HT1080 (cell line): Measurements from ENCODE around the gene SCUBE1. TPM values are rescaled to one million over a fixed set of nuclear protein-coding genes. Genes with fewer than 3 reads are reported as not detected.
A peak's percentile ranks its signal among the peaks of the same experiment; 100 is the strongest.
"Not testable (repeated sequence)": the region's sequence is repeated elsewhere in the genome, so short reads cannot be mapped to it uniquely, and the experiment has no call there.

Experiments used
- DNase-seq: peaks from one replicate; pipeline ENCODE4 v3.0.0-alpha.2; 2015; ENCODE audit warnings: low read depth
- total RNA-seq: library from RNA; depleted of rRNA; stranded (reverse); fragments of >200 nt; shearing (Covaris generic); gene quantifications from 2 replicates; pipeline ENCODE4 v1.2.3, GENCODE V29; 2014

The SCUBE1 gene
- total RNA-seq, 1 experiment from 2014 or later, result 0.10 TPM

DNA sequence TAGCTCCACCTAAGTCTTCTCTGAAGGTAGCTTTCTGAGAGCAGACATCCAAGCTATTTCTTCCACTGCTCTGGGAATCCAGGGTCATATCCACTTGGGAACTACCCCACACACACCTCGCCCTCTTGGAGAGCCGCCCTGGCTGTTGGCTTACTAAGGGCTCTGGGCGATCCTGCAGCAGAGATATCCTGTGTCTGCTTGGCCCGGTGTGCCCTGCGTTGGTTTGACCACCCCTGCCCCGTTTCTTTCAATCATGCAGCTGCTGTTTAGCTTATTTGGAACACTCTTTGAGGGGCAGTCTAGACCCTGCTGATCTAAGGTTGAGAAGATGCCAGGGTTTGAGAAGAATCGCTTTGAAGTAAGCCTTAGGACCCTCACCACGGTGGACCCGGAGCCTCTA, 17.4 kb upstream of the SCUBE1 start:
- DNase-seq, result no peak

DNA sequence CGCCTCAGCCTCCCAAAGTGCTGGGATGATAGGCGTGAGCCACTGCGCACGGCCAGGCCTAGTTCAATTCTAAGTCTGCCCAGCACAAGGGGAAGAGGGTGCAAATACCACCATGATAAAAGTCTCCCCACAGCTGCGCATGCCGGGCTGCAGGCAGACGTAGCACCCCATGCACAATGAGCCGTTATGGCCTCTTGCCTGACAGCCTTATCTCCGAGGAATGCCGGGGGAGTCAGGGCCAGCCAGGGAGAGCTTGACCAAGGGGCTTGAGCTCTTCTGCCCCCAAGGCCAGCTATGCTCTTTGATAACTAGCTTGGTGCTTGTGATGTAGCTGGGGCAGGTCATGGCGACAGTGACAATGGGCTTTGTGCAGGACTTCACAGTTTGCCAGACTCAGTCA, 13.7 kb upstream of the SCUBE1 start:
- no peak for DNase-seq

DNA sequence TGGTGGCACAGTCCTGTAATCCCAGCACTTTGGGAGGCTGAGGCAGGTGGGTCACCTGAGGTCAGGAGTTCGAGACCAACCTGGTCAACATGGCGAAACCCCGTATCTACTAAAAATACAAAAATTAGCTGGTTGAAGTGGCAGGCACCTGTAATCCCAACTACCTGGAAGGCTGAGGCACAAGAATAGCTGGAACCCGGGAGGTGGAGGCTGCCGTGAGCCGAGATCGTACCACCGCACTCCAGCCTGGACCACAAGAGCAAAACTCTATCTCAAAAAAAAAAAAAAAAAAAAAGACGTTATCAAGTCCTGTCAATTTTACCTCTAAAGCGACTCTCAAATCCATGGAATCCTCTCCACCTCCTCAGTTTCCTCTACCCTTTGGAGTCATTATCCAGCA, 12.5 kb upstream of the SCUBE1 start:
- DNase-seq, result not testable (repeated sequence)

DNA sequence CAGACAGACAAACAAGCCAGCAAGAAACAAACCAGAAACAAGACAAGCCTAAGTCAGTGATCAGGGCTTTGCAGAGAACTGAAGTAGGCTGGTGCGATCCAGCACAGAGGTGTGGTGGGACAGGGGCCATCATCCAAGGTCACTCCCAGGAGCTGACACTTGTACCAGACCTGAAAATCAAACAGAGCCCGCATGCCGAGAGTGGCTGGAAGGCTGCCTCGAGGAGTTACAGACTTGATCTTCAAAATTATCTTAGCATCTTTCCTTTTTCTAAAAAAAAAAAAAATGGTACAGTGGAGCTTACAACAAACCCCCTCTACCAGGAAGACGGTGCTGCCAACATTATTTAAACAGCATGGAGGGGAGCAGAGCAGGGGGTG, 8.8 kb upstream of the SCUBE1 start:
- DNase-seq, result no peak

DNA sequence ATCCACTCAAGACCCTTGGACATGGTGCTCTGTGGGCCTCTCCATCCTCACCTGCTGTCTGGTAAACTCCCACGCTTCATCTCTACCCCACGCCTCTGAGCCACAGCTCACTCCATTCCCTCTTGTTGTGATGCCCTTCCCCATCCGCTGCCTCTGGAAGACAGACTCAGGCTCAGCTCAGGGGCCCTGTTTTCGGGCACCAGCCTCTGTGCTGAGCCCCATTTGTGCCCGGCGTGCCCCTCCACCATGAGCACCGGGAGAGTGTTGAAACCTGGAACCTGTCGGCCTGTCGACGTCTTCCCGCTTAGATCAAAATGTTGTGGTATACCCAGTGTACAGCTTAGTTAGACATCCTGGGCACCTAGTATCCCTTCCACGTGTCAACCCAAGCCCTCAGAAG, 6.5 kb upstream of the SCUBE1 start:
- DNase-seq, result no peak

DNA sequence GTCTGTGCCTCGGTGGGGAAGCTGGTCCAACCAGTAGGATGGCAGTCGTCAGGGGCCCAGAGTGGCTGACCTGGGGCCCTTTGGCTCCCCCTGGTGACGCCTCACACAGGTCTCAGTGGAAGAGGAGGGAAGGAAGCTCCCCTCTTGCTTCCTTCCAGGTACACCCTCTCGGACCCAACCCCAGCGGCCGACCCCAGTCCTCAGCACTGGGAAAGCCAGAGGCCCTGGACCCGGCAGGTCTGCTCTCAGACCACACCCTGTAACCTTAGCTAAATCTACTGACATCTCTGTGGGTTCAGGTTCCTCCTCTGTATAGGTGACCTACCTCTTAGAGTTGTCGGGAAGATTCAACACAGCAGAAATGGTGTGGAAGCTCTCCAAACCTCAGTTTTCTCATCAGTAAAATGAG, 3.4 kb upstream of the SCUBE1 start:
- peak; percentile 21 for DNase-seq

DNA sequence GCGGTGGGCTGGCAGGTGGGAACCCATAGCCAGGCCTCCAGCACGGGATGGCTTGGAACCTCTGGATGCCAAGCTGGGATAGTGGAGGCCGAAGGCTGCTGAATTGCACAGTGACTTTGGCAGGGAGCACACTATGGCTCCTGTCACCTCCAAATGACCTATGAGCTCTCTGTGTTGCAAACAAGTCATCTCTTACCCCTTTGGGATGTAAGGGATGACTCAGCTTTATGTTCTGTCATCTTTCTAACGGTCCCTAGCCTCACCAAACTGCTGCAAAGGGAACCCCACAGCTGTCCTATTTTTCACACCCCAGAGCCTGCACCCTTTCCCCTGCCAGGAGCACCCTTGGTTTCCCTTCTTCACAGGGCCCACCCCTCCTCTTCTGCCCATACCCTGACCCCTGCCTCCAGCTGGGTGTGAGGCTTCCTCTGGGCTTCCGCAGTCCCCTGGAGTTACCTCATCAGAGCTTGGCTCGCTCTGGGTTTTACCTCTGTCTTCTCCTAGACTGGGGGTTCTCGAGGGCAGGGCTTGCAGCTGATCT, 2.7 kb upstream of the SCUBE1 start:
- no peak for DNase-seq

DNA sequence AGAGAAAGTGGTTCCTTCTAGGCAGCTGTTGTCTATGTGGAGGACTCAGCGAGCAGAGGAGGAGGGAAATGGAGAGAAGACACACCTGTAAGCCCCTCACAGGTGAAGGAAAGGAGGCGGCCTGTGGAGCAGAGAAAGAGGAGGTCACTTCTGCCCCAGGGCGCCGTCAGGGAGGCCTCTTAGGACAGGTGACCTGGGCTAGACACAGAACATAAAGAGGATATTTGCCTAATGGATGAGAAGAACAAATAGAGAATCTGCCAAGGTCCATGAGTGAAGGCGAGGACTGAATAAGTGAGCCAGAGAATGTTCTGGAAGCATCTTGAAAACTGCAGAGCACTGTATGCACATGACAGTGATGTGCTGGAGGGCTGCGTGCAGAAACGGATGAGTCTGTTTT, 2.2 kb upstream of the SCUBE1 start:
- DNase-seq, result no peak

DNA sequence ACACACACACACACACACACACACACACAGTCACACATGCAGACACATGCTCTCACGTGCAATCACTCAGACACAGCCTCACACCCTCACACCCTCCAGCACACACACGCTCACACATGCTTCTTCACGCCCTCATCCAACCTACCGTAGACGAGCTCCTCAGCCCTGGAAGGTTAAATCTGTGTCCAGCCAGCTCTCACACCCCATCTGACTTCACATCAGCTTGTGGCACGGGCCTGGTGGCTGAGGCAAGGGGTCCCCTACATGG, 1.3 kb upstream of the SCUBE1 start:
- DNase-seq, result no peak

DNA sequence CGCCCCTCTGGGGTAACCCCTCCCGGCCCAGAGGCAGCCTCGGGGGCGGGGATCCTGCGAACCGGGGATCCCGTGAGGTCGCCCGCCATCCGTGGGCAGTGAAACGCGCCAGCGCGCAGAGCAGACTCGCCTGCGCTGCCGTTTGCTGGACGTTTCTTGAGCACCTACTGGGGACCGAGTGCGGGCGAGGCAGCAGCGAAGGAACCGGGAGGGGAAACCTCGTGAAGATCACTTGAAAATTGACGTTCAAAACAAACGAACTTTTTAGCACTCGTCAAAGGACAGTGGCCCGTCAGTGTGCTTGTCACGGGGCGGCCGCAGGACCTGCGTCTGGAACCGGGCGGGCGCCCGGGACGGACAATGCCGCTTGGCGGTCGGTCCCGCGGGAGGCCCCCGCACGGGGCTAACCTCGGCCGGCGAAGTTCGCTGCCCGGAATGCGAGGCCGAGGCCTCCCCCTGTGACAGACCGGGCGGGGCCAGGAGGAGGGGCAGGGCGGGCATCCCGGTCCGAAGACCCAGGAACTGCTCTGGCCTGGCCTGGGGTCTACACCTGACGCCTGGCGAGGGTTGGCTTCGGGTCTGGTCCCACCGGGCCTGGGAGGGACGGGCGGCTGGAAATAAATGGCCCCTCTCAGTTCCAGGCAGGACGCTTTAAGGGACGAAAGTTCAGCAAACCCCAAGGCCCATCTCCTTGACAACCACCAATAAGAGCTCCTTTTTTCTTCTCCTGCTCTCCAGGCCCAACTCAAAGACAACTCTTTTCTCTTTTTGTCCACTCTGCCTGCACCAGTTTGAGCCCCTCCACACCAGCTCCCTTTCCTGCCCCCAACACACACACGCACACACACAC, 723 bp upstream of the SCUBE1 start:
- DNase-seq, result no peak

DNA sequence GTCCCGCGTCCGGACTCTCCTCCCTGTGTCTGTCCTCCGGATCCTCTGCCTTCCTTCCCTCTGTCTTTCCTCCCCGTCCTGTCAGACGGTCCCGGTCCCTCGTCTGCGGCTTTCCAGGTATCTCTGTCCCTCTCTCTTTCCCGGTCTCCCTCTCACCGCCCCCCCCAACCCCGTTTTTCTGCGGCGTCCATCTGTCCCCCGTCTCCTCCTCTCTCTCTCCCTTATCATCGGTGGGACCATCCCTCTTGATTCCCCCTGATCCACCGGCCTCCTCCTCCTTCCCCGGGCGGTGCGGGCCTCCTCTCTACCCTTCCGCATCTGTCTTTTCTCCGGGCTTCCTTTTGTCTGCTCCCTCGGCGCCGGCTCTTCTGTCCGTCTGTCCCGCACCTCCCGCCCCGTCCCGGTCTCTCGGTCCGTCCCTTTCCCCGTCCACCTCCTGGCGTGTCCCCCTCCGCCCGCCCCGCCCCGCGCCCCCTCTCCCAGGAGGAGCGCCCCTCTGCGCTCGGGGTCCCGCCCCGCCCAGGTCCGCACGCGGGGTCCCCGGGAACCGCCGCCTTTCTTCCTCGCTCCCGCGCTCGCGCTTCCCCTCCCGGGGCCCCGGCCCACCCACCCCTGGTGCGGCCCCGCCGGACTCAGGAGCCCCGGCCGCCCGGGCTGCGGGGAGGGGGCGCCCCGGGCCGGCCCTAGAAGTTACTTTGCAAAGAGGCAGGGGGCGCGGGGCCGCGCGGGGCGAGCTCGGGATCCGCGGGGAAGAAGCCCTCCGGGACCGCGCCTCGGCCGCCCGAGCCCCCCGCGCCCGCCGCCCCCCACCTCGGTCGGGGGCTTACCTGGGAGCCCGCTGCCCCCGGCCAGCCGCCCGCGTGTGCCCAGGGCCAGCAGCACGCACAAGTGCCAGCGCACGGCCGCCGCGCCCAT, 568 bp downstream of the SCUBE1 start:
- DNase-seq, result no peak

DNA sequence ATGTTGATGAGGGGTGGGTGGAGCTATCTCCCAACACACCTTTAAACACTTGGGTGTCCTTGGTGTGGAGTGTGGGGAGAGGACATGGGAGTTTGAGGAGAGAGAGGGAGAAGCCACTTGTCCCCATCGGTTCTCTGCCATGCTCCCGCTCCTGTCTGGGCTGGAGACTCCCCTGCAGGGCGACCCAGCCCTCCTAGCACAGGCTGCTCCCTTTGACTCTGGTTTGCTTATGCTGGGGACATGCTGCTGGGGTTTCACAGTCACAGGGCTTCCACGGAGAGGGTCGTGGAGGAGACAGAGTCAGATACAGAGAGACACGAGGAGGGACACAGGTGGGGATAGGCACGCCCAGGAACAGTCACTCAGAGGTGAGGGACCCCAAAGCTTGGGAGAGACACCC, 1.6 kb downstream of the SCUBE1 start:
- no peak for DNase-seq

DNA sequence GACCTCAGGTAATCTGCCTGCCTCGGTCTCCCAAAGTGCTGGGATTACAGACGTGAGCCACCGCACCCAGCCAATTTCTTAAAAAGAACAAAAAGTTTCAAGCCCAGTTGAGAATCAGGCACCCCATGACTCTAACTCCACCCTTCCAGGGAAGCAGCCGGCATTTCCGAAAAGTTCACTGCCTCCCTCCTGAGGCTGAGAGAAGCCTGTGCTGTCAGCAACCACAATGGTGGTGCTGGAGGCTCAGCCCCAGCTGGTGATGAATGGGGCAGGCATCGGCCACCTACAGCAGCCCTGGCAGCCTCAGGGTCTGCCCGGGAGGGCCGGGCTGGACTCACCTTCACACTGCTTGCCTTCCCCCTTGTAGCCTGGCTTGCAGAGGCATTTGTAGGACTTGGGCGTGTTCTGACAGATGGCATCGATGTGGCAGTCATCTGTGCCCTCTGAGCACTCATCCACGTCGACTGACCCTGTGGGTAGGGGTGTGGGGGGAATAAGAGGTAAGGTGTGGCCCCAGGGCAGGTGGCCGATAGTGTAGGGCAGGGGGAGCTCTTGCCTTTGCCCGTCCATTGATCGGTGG, 4.3 kb downstream of the SCUBE1 start:
- DNase-seq, result no peak

DNA sequence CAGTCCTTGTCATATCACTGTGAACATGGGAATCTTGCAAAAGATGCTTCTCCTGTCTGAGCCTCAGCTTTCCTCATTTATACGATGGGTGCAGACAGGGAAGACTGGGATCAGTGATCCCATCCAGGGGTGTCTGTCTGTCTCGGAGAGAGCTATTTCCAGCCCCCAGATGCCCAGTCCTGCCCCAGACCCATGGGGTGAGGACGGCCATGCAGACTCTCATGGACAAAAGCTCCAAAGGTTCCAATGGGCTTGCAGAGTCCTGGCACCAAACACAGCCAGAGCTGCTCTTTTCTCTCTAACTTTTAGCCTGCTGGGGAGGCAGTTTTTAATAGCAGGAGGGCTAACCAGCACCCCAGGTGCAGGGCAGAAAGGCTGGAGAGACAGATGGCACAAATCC, 5.2 kb downstream of the SCUBE1 start:
- DNase-seq, result no peak

DNA sequence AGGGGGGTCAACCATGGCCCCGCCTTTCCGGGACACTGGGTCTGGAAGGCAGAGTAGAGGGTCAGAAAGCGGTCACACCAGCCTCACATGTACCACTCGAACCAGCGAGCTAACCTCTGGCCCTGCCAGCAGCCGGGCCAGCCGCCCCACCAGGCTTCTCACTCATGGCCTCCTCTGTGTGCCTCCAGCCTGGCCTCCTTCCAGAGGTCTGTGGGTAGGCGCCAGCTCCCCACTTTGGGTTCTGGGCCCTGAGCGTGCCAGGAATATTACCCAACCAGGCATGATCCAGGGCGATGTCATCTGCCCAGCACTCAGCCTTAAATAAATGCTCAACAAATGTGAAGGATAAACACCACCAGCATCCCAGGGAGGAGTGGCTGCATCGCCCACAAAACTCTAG, 5.8 kb downstream of the SCUBE1 start:
- DNase-seq, result no peak

DNA sequence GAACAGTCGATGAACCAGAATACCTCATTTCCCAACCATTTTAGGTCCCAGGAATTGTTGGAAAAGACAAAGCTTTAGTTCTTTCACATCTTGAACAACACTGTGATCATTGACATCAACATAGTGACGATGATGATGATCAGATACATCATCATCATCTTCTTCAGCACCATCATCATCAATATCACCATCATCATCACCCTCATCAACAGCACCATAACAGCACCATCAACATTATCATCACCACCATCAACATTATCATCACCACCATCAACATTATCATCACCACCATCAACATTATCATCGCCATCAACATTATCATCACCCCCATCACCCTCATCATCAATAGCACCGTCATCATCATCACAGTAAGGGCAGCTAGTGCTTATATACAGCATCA, 8.8 kb downstream of the SCUBE1 start:
- DNase-seq, result no peak

DNA sequence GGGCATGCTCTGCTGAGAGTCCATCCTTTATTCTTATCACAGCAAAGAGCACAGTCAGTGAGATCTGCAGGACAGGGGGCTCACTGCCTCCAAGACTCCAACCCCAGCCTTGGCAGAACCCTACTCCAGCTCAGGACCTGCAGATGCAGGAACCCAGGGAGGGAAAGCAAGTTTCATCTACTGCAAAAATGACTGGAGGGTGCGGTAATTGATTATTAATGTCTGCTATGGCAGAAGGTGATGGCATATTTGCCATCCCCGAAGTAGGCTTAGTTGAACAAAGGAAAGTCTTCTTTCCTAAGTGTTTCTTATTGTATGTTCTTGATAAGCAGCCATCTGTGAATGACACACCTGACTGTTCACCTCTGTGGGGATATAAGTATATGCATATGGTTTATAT, 9.2 kb downstream of the SCUBE1 start:
- DNase-seq, result no peak

DNA sequence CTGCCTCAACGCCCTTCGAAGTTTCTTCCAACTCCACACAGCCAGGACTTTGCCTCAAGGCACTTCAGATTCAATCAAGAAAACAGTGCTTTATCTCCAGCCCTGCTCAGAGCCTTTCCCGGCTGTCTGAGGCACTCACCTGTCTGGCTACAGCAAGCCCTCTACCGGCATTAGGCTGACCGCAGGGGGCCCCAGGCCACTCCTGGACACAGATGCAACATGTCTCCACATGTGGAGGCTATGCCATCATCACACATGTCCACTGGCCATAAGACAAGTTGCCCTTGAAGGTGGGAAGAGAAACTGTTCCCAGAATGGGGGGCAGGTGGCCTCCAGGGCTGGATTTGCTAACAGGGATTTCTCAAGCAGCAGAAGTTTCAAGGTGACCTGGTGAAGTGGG, 10.0 kb downstream of the SCUBE1 start:
- no peak for DNase-seq

DNA sequence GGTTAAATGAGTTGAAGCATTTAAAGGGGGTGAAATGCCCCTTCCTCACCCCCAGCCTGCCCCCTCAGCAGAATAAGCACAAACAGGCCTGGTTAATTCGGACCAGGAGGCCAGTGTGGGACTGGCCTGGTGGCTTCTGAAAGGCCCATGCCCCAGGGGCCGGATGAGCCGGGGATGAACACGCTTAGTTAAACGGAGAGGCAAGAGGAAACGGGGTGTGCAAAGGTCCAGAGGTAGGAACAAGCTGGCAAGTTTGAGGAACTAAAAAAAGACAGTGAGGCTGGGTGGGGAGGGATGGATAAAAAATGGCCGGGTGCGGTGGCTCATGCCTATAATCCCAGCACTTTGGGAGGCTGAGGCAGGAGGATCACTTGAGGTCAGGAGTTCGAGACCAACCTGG, 11.5 kb downstream of the SCUBE1 start:
- DNase-seq, result no peak

DNA sequence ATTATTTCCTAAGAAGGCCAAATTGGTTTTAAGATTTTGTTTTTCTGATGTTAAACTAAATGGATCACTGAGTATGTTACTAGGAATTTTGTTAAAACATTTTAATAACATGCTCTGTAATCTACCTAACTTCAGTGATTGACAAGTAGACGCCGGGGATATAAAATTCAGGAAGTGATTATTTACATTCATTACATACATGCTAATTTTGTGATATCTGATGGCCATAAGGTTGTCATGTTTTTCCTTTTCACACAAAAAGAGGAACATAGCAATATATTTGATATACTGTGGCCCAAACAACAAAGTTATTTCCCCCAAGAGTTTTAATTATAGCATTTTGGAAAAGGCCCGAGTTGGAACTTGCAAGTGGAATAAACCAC, 12.1 kb downstream of the SCUBE1 start:
- DNase-seq, result no peak

DNA sequence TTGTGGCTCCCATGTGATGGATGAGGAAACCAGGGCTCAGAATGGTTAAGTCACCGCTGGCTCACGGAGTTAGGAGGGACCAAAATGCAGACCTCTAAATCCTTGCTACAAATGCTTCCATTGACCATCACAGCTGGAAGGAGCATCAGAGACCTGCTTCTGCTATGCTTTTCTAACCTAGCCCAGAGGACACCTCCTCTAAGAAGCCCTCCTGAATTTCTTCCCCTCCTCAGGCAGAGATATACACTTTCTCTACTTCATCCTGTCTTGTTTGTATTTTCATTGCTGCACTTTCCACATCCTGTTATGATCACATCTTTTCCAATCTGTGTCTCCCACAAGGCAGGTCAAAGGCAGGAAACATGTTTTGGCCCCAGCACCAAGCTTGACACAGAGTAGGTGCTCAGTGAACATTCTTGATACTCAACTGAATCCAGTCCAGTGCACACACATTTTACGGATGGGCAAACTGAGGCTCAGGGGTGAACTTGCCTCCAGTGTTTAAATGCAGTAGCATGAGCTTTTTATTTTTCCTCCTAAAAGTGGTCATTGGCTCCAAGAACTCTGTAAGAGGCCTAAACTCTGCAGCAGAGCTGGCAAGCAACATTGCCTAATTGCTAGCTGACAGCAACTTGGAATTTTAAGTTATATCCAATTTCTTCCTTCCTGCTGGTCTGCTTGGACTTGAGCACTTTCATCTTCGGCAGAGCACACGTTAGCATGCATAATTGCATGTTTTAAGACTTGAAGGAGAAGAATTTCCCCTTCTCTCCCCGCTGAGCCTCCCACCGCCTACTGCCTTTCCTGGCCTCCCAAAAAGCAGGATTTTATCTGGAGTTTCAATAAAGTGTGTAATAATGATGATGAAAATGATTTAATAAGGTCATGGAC, 12.7 kb downstream of the SCUBE1 start:
- no peak for DNase-seq
